Liver (tissue), 9 donors: ENCODE data around the gene PATL2. TPM values are rescaled to one million over a fixed set of nuclear protein-coding genes. Genes with fewer than 3 reads are reported as not detected.

Experiments
- DNase-seq: peaks from one replicate; pipeline ENCODE4 v3.0.0-alpha.2; 2017; ENCODE audit warnings: low spot score
- H3K27ac ChIP-seq, 2 donors: one replicate each; pipeline ENCODE4 v1.7.0; 2013; ENCODE audit warnings: inconsistent platforms in 2 of 2, low read length in 2 of 2, control low read depth in 1 of 2, low read depth in 1 of 2, mild to moderate bottlenecking in 1 of 2
- H3K27me3 ChIP-seq, 4 donors: one replicate each; pipeline versions ENCODE4 v1.6.1 to v1.7.0; 2013; ENCODE audit warnings: low read length in 3 of 4, inconsistent platforms in 1 of 4, mild to moderate bottlenecking in 1 of 4, moderate library complexity in 1 of 4; ENCODE audit not compliant: control insufficient read depth in 4 of 4, insufficient read depth in 4 of 4
- H3K36me3 ChIP-seq, 4 donors: one replicate each; pipeline versions ENCODE4 v1.6.1 to v1.7.0; 2013; ENCODE audit warnings: low read length in 3 of 4, mild to moderate bottlenecking in 3 of 4, low read depth in 1 of 4, moderate library complexity in 1 of 4; ENCODE audit not compliant: control insufficient read depth in 4 of 4, insufficient read depth in 3 of 4
- H3K4me1 ChIP-seq, 4 donors: one replicate each; pipeline versions ENCODE4 v1.6.1 to v1.7.0; 2013; ENCODE audit warnings: low read length in 3 of 4, mild to moderate bottlenecking in 3 of 4, moderate library complexity in 1 of 4; ENCODE audit not compliant: control insufficient read depth in 4 of 4, insufficient read depth in 4 of 4
- H3K4me3 ChIP-seq, 3 donors: one replicate each; pipeline versions ENCODE4 v1.6.1 to v1.7.0; 2013; ENCODE audit warnings: low read length in 3 of 3, control low read depth in 1 of 3, low read depth in 1 of 3, mild to moderate bottlenecking in 1 of 3
- H3K9ac ChIP-seq, 2 donors: one replicate each; pipeline ENCODE4 v1.7.0; 2013; ENCODE audit warnings: low read length in 2 of 2, mild to moderate bottlenecking in 2 of 2, moderate library complexity in 2 of 2, control low read depth in 1 of 2, low read depth in 1 of 2
- H3K9me3 ChIP-seq, 4 donors: one replicate each; pipeline versions ENCODE4 v1.6.1 to v1.7.0; 2013; ENCODE audit warnings: low read length in 3 of 4; ENCODE audit not compliant: control insufficient read depth in 4 of 4
- ATF3 ChIP-seq: IDR thresholded peaks from 2 replicates; pipeline ENCODE4 v1.6.1; 2016; ENCODE audit warnings: antibody characterized with exemption
- CTCF ChIP-seq: fragments of 150-350 bp; IDR thresholded peaks from 2 replicates; pipeline ENCODE4 v1.5.1; 2017; ENCODE audit warnings: improper control_type of control experiment, low read depth, low read length; ENCODE audit not compliant: missing input control
- FOXA1 ChIP-seq: IDR thresholded peaks from 2 replicates; pipeline ENCODE4 v1.6.1; 2016; ENCODE audit warnings: antibody characterized with exemption
- FOXA2 ChIP-seq: IDR thresholded peaks from 2 replicates; pipeline ENCODE4 v1.6.1; 2016; ENCODE audit warnings: antibody characterized with exemption
- GABPA ChIP-seq, 2 donors: IDR thresholded peaks in 1 of 2; conservative IDR thresholded peaks in 1 of 2; 2 replicates each; pipeline ENCODE4 v1.6.1; 2016; ENCODE audit warnings: antibody characterized with exemption in 2 of 2, mild to moderate bottlenecking in 1 of 2, moderate library complexity in 1 of 2
- HNF4A ChIP-seq, 2 donors: conservative IDR thresholded peaks; 2 replicates each; pipeline ENCODE4 v1.6.1; 2016; ENCODE audit warnings: antibody characterized with exemption in 2 of 2, mild to moderate bottlenecking in 2 of 2
- HNF4G ChIP-seq: IDR thresholded peaks from 2 replicates; pipeline ENCODE4 v1.6.1; 2016; ENCODE audit warnings: antibody characterized with exemption
- JUND ChIP-seq, 2 donors: IDR thresholded peaks; 2 replicates each; pipeline ENCODE4 v1.6.1; 2016; ENCODE audit warnings: antibody characterized with exemption in 2 of 2
- NR2F2 ChIP-seq: IDR thresholded peaks from 2 replicates; pipeline ENCODE4 v1.6.1; 2016; ENCODE audit warnings: antibody characterized with exemption
- RAD21 ChIP-seq, 2 donors: IDR thresholded peaks; 2 replicates each; pipeline ENCODE4 v1.6.1; 2016; ENCODE audit warnings: antibody characterized with exemption in 2 of 2, mild to moderate bottlenecking in 2 of 2
- REST ChIP-seq: IDR thresholded peaks from 2 replicates; pipeline ENCODE4 v1.6.1; 2016; ENCODE audit warnings: antibody characterized with exemption, mild to moderate bottlenecking
- SP1 ChIP-seq: IDR thresholded peaks from 2 replicates; pipeline ENCODE4 v1.6.1; 2018; ENCODE audit warnings: antibody characterized with exemption, mild to moderate bottlenecking
- TAF1 ChIP-seq: conservative IDR thresholded peaks from 2 replicates; pipeline ENCODE4 v1.6.1; 2016; ENCODE audit warnings: antibody characterized with exemption, mild to moderate bottlenecking
- YY1 ChIP-seq: IDR thresholded peaks from 2 replicates; pipeline ENCODE4 v1.6.1; 2016; ENCODE audit warnings: antibody characterized with exemption, mild to moderate bottlenecking
- ZBTB33 ChIP-seq: IDR thresholded peaks from 2 replicates; pipeline ENCODE4 v1.6.1; 2016; ENCODE audit warnings: antibody characterized with exemption
- WGBS: extraction: QIAGEN DNeasy Blood & Tissue Kit; methylation state at CpG from one replicate; pipeline ENCODE4 v1.1.7; 2013; 5-methylcytosine and 5-hydroxymethylcytosine counted together
- polyA plus RNA-seq, 2 donors: library from polyadenylated mRNA; stranded (reverse) in 1 of 2; unstranded in 1 of 2; fragments of 200-250 nt in 1 of 2; fragments of >200 nt in 1 of 2; fragmentation: Nextera tagmentation in 1 of 2; extraction: Ambion mirVana in 1 of 2; gene quantifications; one replicate each; pipeline versions ENCODE4 v1.2.1 to v1.2.3, GENCODE V29; 2013 to 2015
- total RNA-seq, 2 donors: library from RNA; depleted of rRNA; stranded (reverse); fragments of >200 nt; gene quantifications; one replicate each; pipeline ENCODE4 v1.2.3, GENCODE V29; 2014
- donor health status: healthy.
- donor health status: healthy.
- donor health status: healthy.
- donor health status: healthy.
- donor health status: healthy.

PATL2 gene
- total and polyA plus RNA-seq, 4 donors = 0.32 to 1.0 (median 0.67) TPM

GRCh38 chr15:44734839-44735481 lies 23.8 kb upstream of the PATL2 start:
- 74% methylated on average over 2 of the region's 2 CpGs for WGBS
- no peak for DNase-seq
- Histone ChIP-seq H3K4me3 (no peak overlapping the region), H3K27ac (peak overlapping the region; percentile 3 to 50), H3K9ac (no peak overlapping the region), H3K27me3 (no peaks in the 10 kb centered on the region), H3K4me1 (peaks cover 0 to 4% (median 0%) of the 10 kb centered on the region in 4 donors), H3K9me3 (no peaks in the 10 kb centered on the region), H3K36me3 (peaks cover 0 to 8% (median 5%) of the 10 kb centered on the region in 4 donors)
- TF ChIP-seq ZBTB33 = no peak
- TF ChIP-seq SP1 = no peak
- TF ChIP-seq ATF3 = no peak
- no peak for TF ChIP-seq TAF1
- TF ChIP-seq YY1 = no peak
- no peak for TF ChIP-seq RAD21 (IDR thresholded peaks at IDR 0.05)
- TF ChIP-seq JUND (IDR thresholded peaks at IDR 0.05) = no peak
- TF ChIP-seq HNF4G = no peak
- no peak for TF ChIP-seq REST
- no peak for TF ChIP-seq CTCF
- no peak for TF ChIP-seq GABPA (IDR thresholded peaks at IDR 0.05 in 1 of 2, conservative IDR thresholded peaks at IDR 0.05 in 1 of 2)
- no peak for TF ChIP-seq FOXA1
- TF ChIP-seq FOXA2 = no peak
- no peak for TF ChIP-seq HNF4A (conservative IDR thresholded peaks at IDR 0.05)
- TF ChIP-seq NR2F2 = no peak
